ENCODE measurements around the gene CHST7.

DNA sequence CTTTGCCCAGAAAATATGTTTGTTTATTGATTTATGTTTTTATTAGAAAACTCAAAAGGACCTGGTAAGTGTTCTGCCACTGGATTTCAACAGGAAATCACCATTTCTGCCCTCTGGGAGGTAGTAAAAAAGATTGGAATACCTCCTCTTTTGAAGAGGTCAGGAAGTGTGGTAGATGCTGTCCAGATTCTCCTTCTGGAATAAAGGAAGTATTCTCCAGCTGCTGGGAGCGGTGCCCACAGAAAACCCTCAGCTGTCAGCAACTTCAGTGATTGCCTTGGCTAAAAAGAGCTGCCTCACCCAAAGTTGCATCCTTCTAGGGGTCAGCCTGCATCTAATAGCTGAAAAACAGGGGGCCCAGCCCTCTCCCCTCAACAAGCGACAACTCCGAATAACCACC lies 14.5 kb upstream of the CHST7 start:
- TF ChIP-seq, protein P1, sequence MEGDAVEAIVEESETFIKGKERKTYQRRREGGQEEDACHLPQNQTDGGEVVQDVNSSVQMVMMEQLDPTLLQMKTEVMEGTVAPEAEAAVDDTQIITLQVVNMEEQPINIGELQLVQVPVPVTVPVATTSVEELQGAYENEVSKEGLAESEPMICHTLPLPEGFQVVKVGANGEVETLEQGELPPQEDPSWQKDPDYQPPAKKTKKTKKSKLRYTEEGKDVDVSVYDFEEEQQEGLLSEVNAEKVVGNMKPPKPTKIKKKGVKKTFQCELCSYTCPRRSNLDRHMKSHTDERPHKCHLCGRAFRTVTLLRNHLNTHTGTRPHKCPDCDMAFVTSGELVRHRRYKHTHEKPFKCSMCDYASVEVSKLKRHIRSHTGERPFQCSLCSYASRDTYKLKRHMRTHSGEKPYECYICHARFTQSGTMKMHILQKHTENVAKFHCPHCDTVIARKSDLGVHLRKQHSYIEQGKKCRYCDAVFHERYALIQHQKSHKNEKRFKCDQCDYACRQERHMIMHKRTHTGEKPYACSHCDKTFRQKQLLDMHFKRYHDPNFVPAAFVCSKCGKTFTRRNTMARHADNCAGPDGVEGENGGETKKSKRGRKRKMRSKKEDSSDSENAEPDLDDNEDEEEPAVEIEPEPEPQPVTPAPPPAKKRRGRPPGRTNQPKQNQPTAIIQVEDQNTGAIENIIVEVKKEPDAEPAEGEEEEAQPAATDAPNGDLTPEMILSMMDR (conservative IDR thresholded peaks at IDR 0.05; ENCODE audit: low read depth, low read length), result no peak
- TF ChIP-seq POLR2A (IDR thresholded peaks at IDR 0.05; ENCODE audit: low read depth, low read length), result no peak
- TF ChIP-seq USF2 (IDR thresholded peaks at IDR 0.05; ENCODE audit: low read depth, low read length), result no peak
